Dermis blood vessel endothelial cell (primary cell): ENCODE data around the gene VWC2. TPM values are rescaled to one million over a fixed set of nuclear protein-coding genes. Genes with fewer than 3 reads are reported as not detected.
"Not testable (repeated sequence)": the region's sequence is repeated elsewhere in the genome, so short reads cannot be mapped to it uniquely, and the experiment has no call there.

ENCODE experiments used
- DNase-seq: peaks from one replicate; pipeline ENCODE4 v3.0.0; 2010
- total RNA-seq: library from RNA; depleted of rRNA; stranded (reverse); fragments of >200 nt; gene quantifications from 2 replicates; pipeline ENCODE4 v1.2.3, GENCODE V29; 2014

The VWC2 gene
- total RNA-seq, 1 donor from 2014 or later: not detected

GRCh38 chr7:49787980-49788379 is 14.5 kb downstream of the VWC2 start:
- no peak for DNase-seq

- no peak for DNase-seq
Observed at GRCh38 chr7:49788455-49789059, 15.1 kb downstream of the VWC2 start.

GRCh38 chr7:49789736-49790135 is 16.3 kb downstream of the VWC2 start:
- no peak for DNase-seq

- no peak for DNase-seq
Observed at GRCh38 chr7:49790209-49790608, 16.8 kb downstream of the VWC2 start.

- DNase-seq: no peak
Observed at GRCh38 chr7:49791088-49791741, 17.8 kb downstream of the VWC2 start.

GRCh38 chr7:49797987-49798660 is 24.7 kb downstream of the VWC2 start:
- DNase-seq: no peak

- DNase-seq: no peak
Observed at GRCh38 chr7:49800031-49800430, 26.6 kb downstream of the VWC2 start.

- DNase-seq: no peak
Observed at GRCh38 chr7:49802600-49802999, 29.2 kb downstream of the VWC2 start.

GRCh38 chr7:49803812-49804211 is 30.4 kb downstream of the VWC2 start:
- no peak for DNase-seq

- no peak for DNase-seq
Observed at GRCh38 chr7:49805371-49806007, 32.1 kb downstream of the VWC2 start.

- DNase-seq: no peak
Observed at GRCh38 chr7:49812534-49812933, 39.1 kb downstream of the VWC2 start.

- no peak for DNase-seq
Observed at GRCh38 chr7:49817279-49817678, 43.8 kb downstream of the VWC2 start.

GRCh38 chr7:49821181-49821580 is 47.7 kb downstream of the VWC2 start:
- DNase-seq: no peak

GRCh38 chr7:49822856-49823255 is 49.4 kb downstream of the VWC2 start:
- DNase-seq: no peak

- DNase-seq: no peak
Observed at GRCh38 chr7:49823566-49823965, 50.1 kb downstream of the VWC2 start.

- no peak for DNase-seq
Observed at GRCh38 chr7:49839863-49840645, 66.6 kb downstream of the VWC2 start.

- DNase-seq: no peak
Observed at GRCh38 chr7:49840751-49841405, 67.4 kb downstream of the VWC2 start.

GRCh38 chr7:49845626-49846025 is 72.2 kb downstream of the VWC2 start:
- DNase-seq: no peak

- no peak for DNase-seq
Observed at GRCh38 chr7:49848211-49848841, 74.9 kb downstream of the VWC2 start.

GRCh38 chr7:49850921-49851613 is 77.6 kb downstream of the VWC2 start:
- no peak for DNase-seq

- DNase-seq: not testable (repeated sequence)
Observed at GRCh38 chr7:49851614-49851934, 78.1 kb downstream of the VWC2 start.
